HFFc6 (cell line): Measurements from ENCODE around the gene RCE1. TPM values are rescaled to one million over a fixed set of nuclear protein-coding genes. Genes with fewer than 3 reads are reported as not detected.
A peak's percentile ranks its signal among the peaks of the same experiment; 100 is the strongest.

ENCODE experiments used
- DNase-seq: peaks from one replicate; pipeline ENCODE4 v3.0.0-alpha.2; 2018
- H3K27ac Mint-ChIP-seq: 2 replicates; pipeline ENCODE4 v1.8.0; 2020; ENCODE audit warnings: mild to moderate bottlenecking, mixed read lengths
- H3K27me3 Mint-ChIP-seq: 2 replicates; pipeline ENCODE4 v1.8.0; 2021; ENCODE audit warnings: mild to moderate bottlenecking, moderate library complexity, mixed read lengths; ENCODE audit not compliant: insufficient read depth
- H3K36me3 Mint-ChIP-seq: 2 replicates; pipeline ENCODE4 v1.8.0; 2021; ENCODE audit warnings: low read depth, mixed read lengths
- H3K4me1 Mint-ChIP-seq: 2 replicates; pipeline ENCODE4 v1.8.0; 2020; ENCODE audit warnings: low read depth, mixed read lengths
- H3K4me3 Mint-ChIP-seq: 2 replicates; pipeline ENCODE4 v1.8.0; 2020; ENCODE audit warnings: mild to moderate bottlenecking, moderate library complexity, mixed read lengths
- H3K9me3 Mint-ChIP-seq: 2 replicates; pipeline ENCODE4 v1.8.0; 2020; ENCODE audit warnings: mild to moderate bottlenecking, mixed read lengths
- CTCF ChIP-seq: fragments of 200-600 bp; sonication (generic); IDR thresholded peaks from 2 replicates; pipeline ENCODE4 v1.5.0; 2021; ENCODE audit warnings: antibody characterized with exemption, mild to moderate bottlenecking
- total RNA-seq, 6 experiments: library from RNA; stranded (reverse); fragmentation: NEBNext Ultra II Directional; extraction: Animal tissue kit (Norgen Biotek cat#: 25700); gene quantifications; 2 replicates in 1 of 6; 3 replicates in 5 of 6; pipeline ENCODE4 v1.2.3, GENCODE V29; 2021

Gene RCE1
- total RNA-seq, 6 experiments from 2014 or later = 13.7 to 18.5 (median 16.3) TPM

- peaks cover 7% of the 10 kb centered on the region for H3K4me1 Mint-ChIP-seq
- no peaks in the 10 kb centered on the region; the same call in none of the 2 replicates for H3K27me3 Mint-ChIP-seq
- H3K27ac Mint-ChIP-seq = peak within 1 kb of the TSS; percentile 95
- no peak for TF ChIP-seq CTCF
- DNase-seq = no peak
- no peaks in the 10 kb centered on the region for H3K9me3 Mint-ChIP-seq
- H3K36me3 Mint-ChIP-seq = no peaks in the 10 kb centered on the region
- peak within 1 kb of the TSS; percentile 91 for H3K4me3 Mint-ChIP-seq
Measured at GRCh38 chr11:66856496-66857233, 13.4 kb downstream of the RCE1 start, which contains the start of gene LRFN4. Gene LRFN4 (plus strand): TSS chr11:66857064. CDS start chr11:66857745, 681 bp downstream.

- H3K4me1 Mint-ChIP-seq = peaks cover 7% of the 10 kb centered on the region
- H3K9me3 Mint-ChIP-seq = no peaks in the 10 kb centered on the region
- H3K27me3 Mint-ChIP-seq = no peaks in the 10 kb centered on the region; the same call in none of the 2 replicates
- H3K27ac Mint-ChIP-seq = peak overlapping the region; percentile 69
- H3K4me3 Mint-ChIP-seq = peak overlapping the region; percentile 87
- no peak for TF ChIP-seq CTCF
- no peak for DNase-seq
- no peaks in the 10 kb centered on the region for H3K36me3 Mint-ChIP-seq
Measured at GRCh38 chr11:66857234-66857926, 14.1 kb downstream of the RCE1 start.

GRCh38 chr11:66857927-66858185, 14.6 kb downstream of the RCE1 start:
- Mint-ChIP-seq H3K9me3 (no peaks in the 10 kb centered on the region), H3K36me3 (no peaks in the 10 kb centered on the region), H3K4me1 (peaks cover 7% of the 10 kb centered on the region), H3K27me3 (peaks cover under 1% of the 10 kb centered on the region), H3K4me3 (peak overlapping the region; percentile 87), H3K27ac (no peak overlapping the region; the same call in 1 of the 2 replicates)
- no peak for TF ChIP-seq CTCF
- no peak for DNase-seq

- Mint-ChIP-seq H3K36me3 (no peaks in the 10 kb centered on the region), H3K27ac (no peak overlapping the region; the same call in 1 of the 2 replicates), H3K4me3 (peak overlapping the region; percentile 87), H3K9me3 (no peaks in the 10 kb centered on the region), H3K27me3 (peaks cover 3% of the 10 kb centered on the region), H3K4me1 (peaks cover 7% of the 10 kb centered on the region)
- DNase-seq = no peak
- TF ChIP-seq CTCF = no peak
Measured at GRCh38 chr11:66858186-66858938, 15.1 kb downstream of the RCE1 start.

- TF ChIP-seq CTCF = no peak
- no peaks in the 10 kb centered on the region for H3K36me3 Mint-ChIP-seq
- no peaks in the 10 kb centered on the region for H3K9me3 Mint-ChIP-seq
Measured at GRCh38 chr11:66858939-66859685, 15.9 kb downstream of the RCE1 start.

More at GRCh38 chr11:66858939-66859685, 15.9 kb downstream of the RCE1 start:
- Mint-ChIP-seq H3K4me1 (peaks cover 7% of the 10 kb centered on the region), H3K4me3 (no peak overlapping the region), H3K27ac (no peak overlapping the region), H3K27me3 (peaks cover 3% of the 10 kb centered on the region)
- DNase-seq = no peak
